HepG2 (cell line): ENCODE data around the gene DIABLO. TPM values are rescaled to one million over a fixed set of nuclear protein-coding genes. Genes with fewer than 3 reads are reported as not detected.

Experiments
- AGO1 ChIP-seq: fragments of 200-400 bp; formaldehyde crosslinking; IDR thresholded peaks from 2 replicates; pipeline ENCODE4 v1.6.1; 2017; ENCODE audit warnings: mild to moderate bottlenecking, low read depth, low read length, moderate library complexity; ENCODE audit not compliant: poor library complexity, severe bottlenecking
- HNRNPH1 ChIP-seq: fragments of 200-400 bp; formaldehyde crosslinking; optimal IDR thresholded peaks from 2 replicates; pipeline ENCODE3; 2017; ENCODE audit warnings: mild to moderate bottlenecking, low read depth, low read length
- SRSF9 ChIP-seq: fragments of 200-400 bp; formaldehyde crosslinking; IDR thresholded peaks from 2 replicates; pipeline ENCODE4 v1.6.1; 2018; ENCODE audit warnings: borderline replicate concordance, mild to moderate bottlenecking, low read depth, low read length; ENCODE audit not compliant: insufficient read depth, poor library complexity, severe bottlenecking
- SRY ChIP-seq: sonication (generic); formaldehyde crosslinking; IDR thresholded peaks from 2 replicates; pipeline ENCODE4 v1.8.0; 2022; ENCODE audit warnings: mild to moderate bottlenecking, missing genetic modification reagents
- ZNF331 ChIP-seq: sonication (generic); formaldehyde crosslinking; IDR thresholded peaks from 2 replicates; pipeline ENCODE4 v1.4.0; 2020; ENCODE audit warnings: missing genetic modification reagents
- polyA plus RNA-seq, 8 experiments: library from polyadenylated mRNA; depleted of rRNA in 3 of 8; stranded (reverse) in 7 of 8; unstranded in 1 of 8; fragments of >200 nt; fragmentation: Illumina TruSeq in 4 of 8; extraction: Trizol in 4 of 8; gene quantifications; 2 replicates each; pipeline versions ENCODE4 v1.2.1 to v1.2.3, GENCODE V29; 2011 to 2016; ENCODE audit warnings: low read depth in 4 of 8, missing spikeins in 1 of 8, mixed read lengths in 1 of 8; ENCODE audit not compliant: insufficient read depth in 1 of 8
- total RNA-seq, 5 experiments: library from RNA; depleted of rRNA; stranded (reverse); fragments of >200 nt; fragmentation: Illumina TruSeq; extraction: Trizol; gene quantifications; 2 replicates each; pipeline ENCODE4 v1.2.3, GENCODE V29; 2016; ENCODE audit warnings: low read depth in 1 of 5
- TF ChIP-seq, protein P1 (sequence below): sonication (generic); formaldehyde crosslinking; IDR thresholded peaks from 2 replicates; pipeline ENCODE4 v1.4.0; 2020; ENCODE audit warnings: missing genetic modification reagents, borderline replicate concordance
- TF ChIP-seq, protein P2 (sequence below): sonication (generic); formaldehyde crosslinking; IDR thresholded peaks from 2 replicates; pipeline ENCODE4 v1.4.0; 2020; ENCODE audit warnings: mild to moderate bottlenecking, missing genetic modification reagents
- TF ChIP-seq, protein P3 (sequence below): sonication (generic); formaldehyde crosslinking; IDR thresholded peaks from 2 replicates; pipeline ENCODE4 v1.4.0; 2020; ENCODE audit warnings: mild to moderate bottlenecking, missing genetic modification reagents
- TF ChIP-seq, protein P4 (sequence below): sonication (generic); formaldehyde crosslinking; IDR thresholded peaks from 2 replicates; pipeline ENCODE4 v1.4.0; 2020; ENCODE audit warnings: missing genetic modification reagents, borderline replicate concordance
- TF ChIP-seq, protein P5 (sequence below): IDR thresholded peaks from 2 replicates; pipeline ENCODE4 v1.6.1; 2016; ENCODE audit warnings: low read depth, control low read depth
- TF ChIP-seq, protein P6 (sequence below): sonication (generic); formaldehyde crosslinking; IDR thresholded peaks from 2 replicates; pipeline ENCODE4 v1.4.0; 2020; ENCODE audit warnings: missing genetic modification reagents, low read depth, mild to moderate bottlenecking, borderline replicate concordance

The DIABLO gene
- total and polyA plus RNA-seq, 2 of the 13 experiments (the other 11 are each of a cell fraction or from before 2014, with no cell fraction given), result 20.7 to 70.9 TPM

DNA sequence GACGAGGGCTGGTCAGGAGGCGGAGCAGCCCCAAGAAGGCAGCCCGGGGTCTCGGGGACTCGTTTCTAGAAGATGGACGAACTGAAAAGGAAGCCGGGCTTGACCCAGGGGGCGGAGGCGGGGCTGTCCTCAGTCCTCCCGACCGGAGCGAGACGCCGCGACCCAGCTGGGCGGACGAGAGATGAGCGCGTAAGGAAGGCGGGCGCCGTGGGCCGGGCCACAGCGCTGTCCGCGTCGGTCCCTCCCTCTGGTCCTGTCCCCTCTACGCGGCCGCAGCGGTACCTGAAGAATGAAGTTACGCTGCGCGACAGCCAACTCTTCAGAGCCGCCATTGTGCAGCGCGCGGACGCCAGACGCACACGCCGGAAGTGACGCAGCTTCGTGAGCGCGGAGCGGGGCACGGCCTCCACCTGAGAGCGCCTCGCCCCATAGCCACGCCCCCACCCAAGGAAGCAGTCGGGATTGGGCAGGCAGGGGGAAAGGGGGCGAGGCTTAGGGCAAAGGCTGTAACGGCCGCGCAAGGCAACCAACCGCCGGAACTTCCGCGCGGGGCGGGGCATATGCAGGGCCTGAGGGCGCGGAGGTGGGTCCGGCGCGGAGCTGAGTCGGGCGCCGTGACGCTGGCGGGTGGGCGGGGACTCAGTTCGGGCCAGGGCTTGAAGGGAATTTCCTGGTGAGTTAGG, at the start of gene DIABLO (continued):
- TF ChIP-seq, protein P1, sequence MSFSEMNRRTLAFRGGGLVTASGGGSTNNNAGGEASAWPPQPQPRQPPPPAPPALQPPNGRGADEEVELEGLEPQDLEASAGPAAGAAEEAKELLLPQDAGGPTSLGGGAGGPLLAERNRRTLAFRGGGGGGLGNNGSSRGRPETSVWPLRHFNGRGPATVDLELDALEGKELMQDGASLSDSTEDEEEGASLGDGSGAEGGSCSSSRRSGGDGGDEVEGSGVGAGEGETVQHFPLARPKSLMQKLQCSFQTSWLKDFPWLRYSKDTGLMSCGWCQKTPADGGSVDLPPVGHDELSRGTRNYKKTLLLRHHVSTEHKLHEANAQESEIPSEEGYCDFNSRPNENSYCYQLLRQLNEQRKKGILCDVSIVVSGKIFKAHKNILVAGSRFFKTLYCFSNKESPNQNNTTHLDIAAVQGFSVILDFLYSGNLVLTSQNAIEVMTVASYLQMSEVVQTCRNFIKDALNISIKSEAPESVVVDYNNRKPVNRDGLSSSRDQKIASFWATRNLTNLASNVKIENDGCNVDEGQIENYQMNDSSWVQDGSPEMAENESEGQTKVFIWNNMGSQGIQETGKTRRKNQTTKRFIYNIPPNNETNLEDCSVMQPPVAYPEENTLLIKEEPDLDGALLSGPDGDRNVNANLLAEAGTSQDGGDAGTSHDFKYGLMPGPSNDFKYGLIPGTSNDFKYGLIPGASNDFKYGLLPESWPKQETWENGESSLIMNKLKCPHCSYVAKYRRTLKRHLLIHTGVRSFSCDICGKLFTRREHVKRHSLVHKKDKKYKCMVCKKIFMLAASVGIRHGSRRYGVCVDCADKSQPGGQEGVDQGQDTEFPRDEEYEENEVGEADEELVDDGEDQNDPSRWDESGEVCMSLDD (CRISPR knock-in tag), result no peak
- peak; percentile 70 for TF ChIP-seq AGO1
- TF ChIP-seq, protein P2, sequence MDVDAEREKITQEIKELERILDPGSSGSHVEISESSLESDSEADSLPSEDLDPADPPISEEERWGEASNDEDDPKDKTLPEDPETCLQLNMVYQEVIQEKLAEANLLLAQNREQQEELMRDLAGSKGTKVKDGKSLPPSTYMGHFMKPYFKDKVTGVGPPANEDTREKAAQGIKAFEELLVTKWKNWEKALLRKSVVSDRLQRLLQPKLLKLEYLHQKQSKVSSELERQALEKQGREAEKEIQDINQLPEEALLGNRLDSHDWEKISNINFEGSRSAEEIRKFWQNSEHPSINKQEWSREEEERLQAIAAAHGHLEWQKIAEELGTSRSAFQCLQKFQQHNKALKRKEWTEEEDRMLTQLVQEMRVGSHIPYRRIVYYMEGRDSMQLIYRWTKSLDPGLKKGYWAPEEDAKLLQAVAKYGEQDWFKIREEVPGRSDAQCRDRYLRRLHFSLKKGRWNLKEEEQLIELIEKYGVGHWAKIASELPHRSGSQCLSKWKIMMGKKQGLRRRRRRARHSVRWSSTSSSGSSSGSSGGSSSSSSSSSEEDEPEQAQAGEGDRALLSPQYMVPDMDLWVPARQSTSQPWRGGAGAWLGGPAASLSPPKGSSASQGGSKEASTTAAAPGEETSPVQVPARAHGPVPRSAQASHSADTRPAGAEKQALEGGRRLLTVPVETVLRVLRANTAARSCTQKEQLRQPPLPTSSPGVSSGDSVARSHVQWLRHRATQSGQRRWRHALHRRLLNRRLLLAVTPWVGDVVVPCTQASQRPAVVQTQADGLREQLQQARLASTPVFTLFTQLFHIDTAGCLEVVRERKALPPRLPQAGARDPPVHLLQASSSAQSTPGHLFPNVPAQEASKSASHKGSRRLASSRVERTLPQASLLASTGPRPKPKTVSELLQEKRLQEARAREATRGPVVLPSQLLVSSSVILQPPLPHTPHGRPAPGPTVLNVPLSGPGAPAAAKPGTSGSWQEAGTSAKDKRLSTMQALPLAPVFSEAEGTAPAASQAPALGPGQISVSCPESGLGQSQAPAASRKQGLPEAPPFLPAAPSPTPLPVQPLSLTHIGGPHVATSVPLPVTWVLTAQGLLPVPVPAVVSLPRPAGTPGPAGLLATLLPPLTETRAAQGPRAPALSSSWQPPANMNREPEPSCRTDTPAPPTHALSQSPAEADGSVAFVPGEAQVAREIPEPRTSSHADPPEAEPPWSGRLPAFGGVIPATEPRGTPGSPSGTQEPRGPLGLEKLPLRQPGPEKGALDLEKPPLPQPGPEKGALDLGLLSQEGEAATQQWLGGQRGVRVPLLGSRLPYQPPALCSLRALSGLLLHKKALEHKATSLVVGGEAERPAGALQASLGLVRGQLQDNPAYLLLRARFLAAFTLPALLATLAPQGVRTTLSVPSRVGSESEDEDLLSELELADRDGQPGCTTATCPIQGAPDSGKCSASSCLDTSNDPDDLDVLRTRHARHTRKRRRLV, result no peak
- TF ChIP-seq, protein P3, sequence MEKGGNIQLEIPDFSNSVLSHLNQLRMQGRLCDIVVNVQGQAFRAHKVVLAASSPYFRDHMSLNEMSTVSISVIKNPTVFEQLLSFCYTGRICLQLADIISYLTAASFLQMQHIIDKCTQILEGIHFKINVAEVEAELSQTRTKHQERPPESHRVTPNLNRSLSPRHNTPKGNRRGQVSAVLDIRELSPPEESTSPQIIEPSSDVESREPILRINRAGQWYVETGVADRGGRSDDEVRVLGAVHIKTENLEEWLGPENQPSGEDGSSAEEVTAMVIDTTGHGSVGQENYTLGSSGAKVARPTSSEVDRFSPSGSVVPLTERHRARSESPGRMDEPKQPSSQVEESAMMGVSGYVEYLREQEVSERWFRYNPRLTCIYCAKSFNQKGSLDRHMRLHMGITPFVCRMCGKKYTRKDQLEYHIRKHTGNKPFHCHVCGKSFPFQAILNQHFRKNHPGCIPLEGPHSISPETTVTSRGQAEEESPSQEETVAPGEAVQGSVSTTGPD (CRISPR knock-in tag), result no peak
- peak; percentile 72 for TF ChIP-seq ZNF331 (CRISPR knock-in tag)
- no peak for TF ChIP-seq SRSF9
- TF ChIP-seq, protein P4, sequence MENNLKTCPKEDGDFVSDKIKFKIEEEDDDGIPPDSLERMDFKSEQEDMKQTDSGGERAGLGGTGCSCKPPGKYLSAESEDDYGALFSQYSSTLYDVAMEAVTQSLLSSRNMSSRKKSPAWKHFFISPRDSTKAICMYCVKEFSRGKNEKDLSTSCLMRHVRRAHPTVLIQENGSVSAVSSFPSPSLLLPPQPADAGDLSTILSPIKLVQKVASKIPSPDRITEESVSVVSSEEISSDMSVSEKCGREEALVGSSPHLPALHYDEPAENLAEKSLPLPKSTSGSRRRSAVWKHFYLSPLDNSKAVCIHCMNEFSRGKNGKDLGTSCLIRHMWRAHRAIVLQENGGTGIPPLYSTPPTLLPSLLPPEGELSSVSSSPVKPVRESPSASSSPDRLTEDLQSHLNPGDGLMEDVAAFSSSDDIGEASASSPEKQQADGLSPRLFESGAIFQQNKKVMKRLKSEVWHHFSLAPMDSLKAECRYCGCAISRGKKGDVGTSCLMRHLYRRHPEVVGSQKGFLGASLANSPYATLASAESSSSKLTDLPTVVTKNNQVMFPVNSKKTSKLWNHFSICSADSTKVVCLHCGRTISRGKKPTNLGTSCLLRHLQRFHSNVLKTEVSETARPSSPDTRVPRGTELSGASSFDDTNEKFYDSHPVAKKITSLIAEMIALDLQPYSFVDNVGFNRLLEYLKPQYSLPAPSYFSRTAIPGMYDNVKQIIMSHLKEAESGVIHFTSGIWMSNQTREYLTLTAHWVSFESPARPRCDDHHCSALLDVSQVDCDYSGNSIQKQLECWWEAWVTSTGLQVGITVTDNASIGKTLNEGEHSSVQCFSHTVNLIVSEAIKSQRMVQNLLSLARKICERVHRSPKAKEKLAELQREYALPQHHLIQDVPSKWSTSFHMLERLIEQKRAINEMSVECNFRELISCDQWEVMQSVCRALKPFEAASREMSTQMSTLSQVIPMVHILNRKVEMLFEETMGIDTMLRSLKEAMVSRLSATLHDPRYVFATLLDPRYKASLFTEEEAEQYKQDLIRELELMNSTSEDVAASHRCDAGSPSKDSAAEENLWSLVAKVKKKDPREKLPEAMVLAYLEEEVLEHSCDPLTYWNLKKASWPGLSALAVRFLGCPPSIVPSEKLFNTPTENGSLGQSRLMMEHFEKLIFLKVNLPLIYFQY (CRISPR knock-in tag), result peak; percentile 58; the same call in 1 of the 2 replicates
- no peak for TF ChIP-seq HNRNPH1
- TF ChIP-seq SRY (CRISPR knock-in tag), result peak; percentile 64; the same call in 1 of the 2 replicates
- TF ChIP-seq, protein P5, sequence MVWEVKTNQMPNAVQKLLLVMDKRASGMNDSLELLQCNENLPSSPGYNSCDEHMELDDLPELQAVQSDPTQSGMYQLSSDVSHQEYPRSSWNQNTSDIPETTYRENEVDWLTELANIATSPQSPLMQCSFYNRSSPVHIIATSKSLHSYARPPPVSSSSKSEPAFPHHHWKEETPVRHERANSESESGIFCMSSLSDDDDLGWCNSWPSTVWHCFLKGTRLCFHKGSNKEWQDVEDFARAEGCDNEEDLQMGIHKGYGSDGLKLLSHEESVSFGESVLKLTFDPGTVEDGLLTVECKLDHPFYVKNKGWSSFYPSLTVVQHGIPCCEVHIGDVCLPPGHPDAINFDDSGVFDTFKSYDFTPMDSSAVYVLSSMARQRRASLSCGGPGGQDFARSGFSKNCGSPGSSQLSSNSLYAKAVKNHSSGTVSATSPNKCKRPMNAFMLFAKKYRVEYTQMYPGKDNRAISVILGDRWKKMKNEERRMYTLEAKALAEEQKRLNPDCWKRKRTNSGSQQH (CRISPR knock-in tag), result no peak; the same call in none of the 2 replicates
- TF ChIP-seq, protein P6, sequence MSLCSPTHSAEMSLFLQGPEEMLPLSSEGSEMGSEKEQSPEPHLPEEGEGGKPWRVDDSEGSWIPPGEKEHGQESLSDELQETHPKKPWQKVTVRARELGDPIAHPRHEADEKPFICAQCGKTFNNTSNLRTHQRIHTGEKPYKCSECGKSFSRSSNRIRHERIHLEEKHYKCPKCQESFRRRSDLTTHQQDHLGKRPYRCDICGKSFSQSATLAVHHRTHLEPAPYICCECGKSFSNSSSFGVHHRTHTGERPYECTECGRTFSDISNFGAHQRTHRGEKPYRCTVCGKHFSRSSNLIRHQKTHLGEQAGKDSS, result no peak; the same call in 1 of the 2 replicates
